ENCODE data around the gene COBL.

- TF ChIP-seq CTCF (conservative IDR thresholded peaks at IDR 0.05; ENCODE audit: low read depth, low read length): no peak
- no peak for TF ChIP-seq EZH2phosphoT487 (IDR thresholded peaks at IDR 0.05; ENCODE audit: borderline replicate concordance, low read length)
- no peak for TF ChIP-seq EZH2 (IDR thresholded peaks at IDR 0.05; ENCODE audit: low read length, unreplicated experiment)
Measured at GRCh38 chr7:51077316-51077986, 239.2 kb downstream of the COBL start.

Data from PC-3 (cell line).